HepG2 (cell line): ENCODE data around the gene SIDT1. TPM values are rescaled to one million over a fixed set of nuclear protein-coding genes. Genes with fewer than 3 reads are reported as not detected.

ENCODE experiments used
- AHR ChIP-seq: IDR thresholded peaks from 2 replicates; pipeline ENCODE4 v1.6.1; 2018; ENCODE audit warnings: missing genetic modification reagents, missing compliant biosample characterization
- CERS6 ChIP-seq: sonication (generic); formaldehyde crosslinking; IDR thresholded peaks from 2 replicates; pipeline ENCODE4 v1.5.0; 2020; ENCODE audit warnings: missing genetic modification reagents
- GMEB1 ChIP-seq: sonication (generic); formaldehyde crosslinking; IDR thresholded peaks from 2 replicates; pipeline ENCODE4 v1.5.1; 2020; ENCODE audit warnings: missing genetic modification reagents, mild to moderate bottlenecking, borderline replicate concordance
- GTF2F1 ChIP-seq: fragments of 150-350 bp; IDR thresholded peaks from 2 replicates; pipeline ENCODE4 v1.6.1; 2014; ENCODE audit warnings: low read length
- GZF1 ChIP-seq: sonication (generic); formaldehyde crosslinking; IDR thresholded peaks from 2 replicates; pipeline ENCODE4 v1.5.1; 2020; ENCODE audit warnings: mild to moderate bottlenecking, missing genetic modification reagents
- ISL2 ChIP-seq: sonication (generic); formaldehyde crosslinking; IDR thresholded peaks from 2 replicates; pipeline ENCODE4 v1.5.0; 2020; ENCODE audit warnings: missing genetic modification reagents
- MIXL1 ChIP-seq: IDR thresholded peaks from 2 replicates; pipeline ENCODE4 v1.6.1; 2016
- NCOA5 ChIP-seq: sonication (generic); formaldehyde crosslinking; IDR thresholded peaks from 2 replicates; pipeline ENCODE4 v1.4.0; 2020; ENCODE audit warnings: missing genetic modification reagents
- NR3C1 ChIP-seq: sonication (generic); formaldehyde crosslinking; IDR thresholded peaks from 2 replicates; pipeline ENCODE4 v1.4.0; 2020; ENCODE audit warnings: missing genetic modification reagents
- POLR2AphosphoS2 ChIP-seq: IDR thresholded peaks from 2 replicates; pipeline ENCODE4 v1.6.1; 2011; ENCODE audit warnings: low read depth, low read length, improper control_type of control experiment
- PRDM4 ChIP-seq: sonication (generic); formaldehyde crosslinking; IDR thresholded peaks from 2 replicates; pipeline ENCODE4 v1.9.0; 2021; ENCODE audit warnings: missing genetic modification reagents, borderline replicate concordance
- PREB ChIP-seq: sonication (generic); formaldehyde crosslinking; IDR thresholded peaks from 2 replicates; pipeline ENCODE4 v1.4.0; 2020; ENCODE audit warnings: missing genetic modification reagents
- RFX5 ChIP-seq: IDR thresholded peaks from 2 replicates; pipeline ENCODE4 v1.6.1; 2011; ENCODE audit warnings: low read depth, low read length, improper control_type of control experiment
- SALL1 ChIP-seq: sonication (generic); formaldehyde crosslinking; IDR thresholded peaks from 2 replicates; pipeline ENCODE4 v1.8.0; 2022; ENCODE audit warnings: mild to moderate bottlenecking, missing genetic modification reagents
- YY1 ChIP-seq: IDR thresholded peaks from 2 replicates; pipeline ENCODE4 v1.6.1; 2011; ENCODE audit warnings: low read length, low read depth, moderate library complexity, mild to moderate bottlenecking; ENCODE audit not compliant: insufficient read depth, insufficient replicate concordance
- ZBTB44 ChIP-seq: sonication (generic); formaldehyde crosslinking; IDR thresholded peaks from 2 replicates; pipeline ENCODE4 v1.4.0; 2020; ENCODE audit warnings: missing genetic modification reagents
- ZBTB7A ChIP-seq: sonication (generic); formaldehyde crosslinking; IDR thresholded peaks from 2 replicates; pipeline ENCODE4 v1.8.0; 2022; ENCODE audit warnings: mild to moderate bottlenecking, missing genetic modification reagents
- ZC3H13 ChIP-seq: sonication (generic); formaldehyde crosslinking; IDR thresholded peaks from 2 replicates; pipeline ENCODE4 v1.8.1; 2023; ENCODE audit warnings: mild to moderate bottlenecking, missing genetic modification reagents, moderate library complexity
- ZNF251 ChIP-seq: sonication (generic); formaldehyde crosslinking; IDR thresholded peaks from 2 replicates; pipeline ENCODE4 v1.9.0; 2021; ENCODE audit warnings: mild to moderate bottlenecking, missing genetic modification reagents
- ZNF431 ChIP-seq: sonication (generic); formaldehyde crosslinking; IDR thresholded peaks from 2 replicates; pipeline ENCODE4 v1.9.0; 2022; ENCODE audit warnings: missing genetic modification reagents, low read depth, mild to moderate bottlenecking, borderline replicate concordance
- ZNF552 ChIP-seq: sonication (generic); formaldehyde crosslinking; IDR thresholded peaks from 2 replicates; pipeline ENCODE4 v1.9.0; 2022; ENCODE audit warnings: missing genetic modification reagents, mild to moderate bottlenecking, borderline replicate concordance
- ZNF577 ChIP-seq: sonication (generic); formaldehyde crosslinking; IDR thresholded peaks from 2 replicates; pipeline ENCODE4 v1.4.0; 2020; ENCODE audit warnings: mild to moderate bottlenecking, low read depth, missing genetic modification reagents, borderline replicate concordance
- ZNF670 ChIP-seq: sonication (generic); formaldehyde crosslinking; IDR thresholded peaks from 2 replicates; pipeline ENCODE4 v1.8.0; 2022; ENCODE audit warnings: mild to moderate bottlenecking, missing genetic modification reagents, borderline replicate concordance
- ZSCAN22 ChIP-seq: sonication (generic); formaldehyde crosslinking; IDR thresholded peaks from 2 replicates; pipeline ENCODE4 v1.4.0; 2020; ENCODE audit warnings: mild to moderate bottlenecking, missing genetic modification reagents
- polyA plus RNA-seq, 8 experiments: library from polyadenylated mRNA; depleted of rRNA in 3 of 8; stranded (reverse) in 7 of 8; unstranded in 1 of 8; fragments of >200 nt; fragmentation: Illumina TruSeq in 4 of 8; extraction: Trizol in 4 of 8; gene quantifications; 2 replicates each; pipeline versions ENCODE4 v1.2.1 to v1.2.3, GENCODE V29; 2011 to 2016; ENCODE audit warnings: low read depth in 4 of 8, missing spikeins in 1 of 8, mixed read lengths in 1 of 8; ENCODE audit not compliant: insufficient read depth in 1 of 8
- total RNA-seq, 5 experiments: library from RNA; depleted of rRNA; stranded (reverse); fragments of >200 nt; fragmentation: Illumina TruSeq; extraction: Trizol; gene quantifications; 2 replicates each; pipeline ENCODE4 v1.2.3, GENCODE V29; 2016; ENCODE audit warnings: low read depth in 1 of 5

Gene SIDT1
- total and polyA plus RNA-seq, 2 of the 13 experiments (the other 11 are each of a cell fraction or from before 2014, with no cell fraction given): 0.07 TPM

- TF ChIP-seq PREB (CRISPR knock-in tag) (no peak), YY1 (no peak), ZNF577 (CRISPR knock-in tag) (no peak), ZNF251 (CRISPR knock-in tag) (no peak), GZF1 (CRISPR knock-in tag) (no peak), RFX5 (no peak), NR3C1 (CRISPR knock-in tag) (no peak), GTF2F1 (no peak), MIXL1 (peak; percentile 97), ZNF552 (no peak), AHR (no peak), ISL2 (peak; percentile 71), ZNF431 (CRISPR knock-in tag) (no peak), POLR2AphosphoS2 (no peak), CERS6 (CRISPR knock-in tag) (no peak), ZBTB44 (CRISPR knock-in tag) (no peak), NCOA5 (no peak), ZSCAN22 (CRISPR knock-in tag) (no peak), SALL1 (CRISPR knock-in tag) (peak; percentile 58; the same call in 1 of the 2 replicates), ZNF670 (CRISPR knock-in tag) (0 out of 2 replicates have a peak, but pooled peaks have one; percentile 27), ZBTB7A (no peak), PRDM4 (CRISPR knock-in tag) (no peak), GMEB1 (CRISPR knock-in tag) (no peak), ZC3H13 (CRISPR knock-in tag) (no peak)
These were observed 22.8 kb downstream of the SIDT1 start (continued) for GRCh38 chr3:113555138-113555537.
